OCI-LY3 (cell line): ENCODE measurements around the gene LRP4.

ENCODE experiments used
- H2AFZ ChIP-seq: fragments of 200-600, 300-600 bp; shearing (Covaris generic); 2 replicates; pipeline ENCODE4 v1.6.0; 2014; ENCODE audit warnings: antibody characterized with exemption, low read depth, low read length
- H3K27ac ChIP-seq: fragments of 200-600, 300-600 bp; sonication (generic); 2 replicates; pipeline ENCODE4 v1.5.1; 2014; ENCODE audit warnings: mild to moderate bottlenecking, low read length, moderate library complexity, mixed read lengths
- H3K27me3 ChIP-seq: fragments of 200-600, 300-600 bp; sonication (generic); 2 replicates; pipeline ENCODE4 v1.6.1; 2014; ENCODE audit warnings: low read depth, low read length, mixed read lengths
- H3K36me3 ChIP-seq: fragments of 200-600, 300-600 bp; sonication (generic); replicated peaks from 2 replicates; pipeline ENCODE3; 2014; ENCODE audit warnings: low read depth, low read length, mixed read lengths
- H3K4me1 ChIP-seq: fragments of 300-600, 200-600 bp; sonication (generic); 2 replicates; pipeline ENCODE4 v1.6.1; 2014; ENCODE audit warnings: low read length, mixed read lengths
- H3K4me2 ChIP-seq: fragments of 200-600, 300-600 bp; sonication (generic); 2 replicates; pipeline ENCODE4 v1.6.1; 2014; ENCODE audit warnings: low read length, mixed read lengths
- H3K4me3 ChIP-seq: fragments of 300-600, 200-600 bp; sonication (generic); 2 replicates; pipeline ENCODE4 v1.5.1; 2014; ENCODE audit warnings: antibody characterized with exemption, mild to moderate bottlenecking, low read length, moderate library complexity
- H3K79me2 ChIP-seq: fragments of 300-600, 200-600 bp; shearing (Covaris generic); 2 replicates; pipeline ENCODE4 v1.6.1; 2014; ENCODE audit warnings: mild to moderate bottlenecking, low read length, mixed read lengths
- H3K9ac ChIP-seq: fragments of 300-600, 200-600 bp; shearing (Covaris generic); 2 replicates; pipeline ENCODE4 v1.6.0; 2014; ENCODE audit warnings: mild to moderate bottlenecking, low read length, moderate library complexity
- H3K9me3 ChIP-seq: fragments of 200-600, 300-600 bp; shearing (Covaris generic); 2 replicates; pipeline ENCODE4 v1.6.1; 2014; ENCODE audit warnings: low read length, mixed read lengths; ENCODE audit not compliant: insufficient read depth
- H4K20me1 ChIP-seq: fragments of 200-600, 300-600 bp; sonication (generic); 2 replicates; pipeline ENCODE4 v1.6.1; 2016; ENCODE audit warnings: low read length, mixed read lengths; ENCODE audit not compliant: insufficient read depth
- EZH2phosphoT487 ChIP-seq: fragments of 200-600 bp; shearing (Covaris generic); IDR thresholded peaks from 2 replicates; pipeline ENCODE4 v1.6.1; 2018; ENCODE audit warnings: antibody characterized with exemption, mixed run types, low read depth
- TF ChIP-seq, protein P1 (sequence below): fragments of 200-600, 300-600 bp; sonication (generic); IDR thresholded peaks from 2 replicates; pipeline ENCODE4 v1.5.1; 2014; ENCODE audit warnings: antibody characterized with exemption, low read length, low read depth

The LRP4 gene

DNA sequence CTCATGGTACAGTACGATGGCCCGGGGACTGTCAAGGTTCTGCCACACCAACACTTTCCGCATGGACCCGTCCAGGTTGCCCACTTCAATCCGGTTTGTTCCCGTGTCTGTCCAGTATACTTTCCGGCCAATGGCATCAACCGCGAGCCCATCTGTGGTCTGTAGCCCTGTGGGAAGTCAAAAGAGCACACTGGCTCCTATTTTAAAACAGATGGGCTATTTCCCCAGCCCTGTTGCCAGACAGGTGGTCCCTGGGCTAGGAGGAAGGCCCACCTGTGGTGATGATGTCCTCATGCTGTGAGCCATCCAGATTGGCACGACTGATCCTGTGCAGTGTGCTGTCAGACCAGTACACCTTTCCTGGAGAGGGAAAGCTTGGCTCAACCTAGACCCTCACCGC is 41.9 kb downstream of the LRP4 start:
- TF ChIP-seq, protein P1, sequence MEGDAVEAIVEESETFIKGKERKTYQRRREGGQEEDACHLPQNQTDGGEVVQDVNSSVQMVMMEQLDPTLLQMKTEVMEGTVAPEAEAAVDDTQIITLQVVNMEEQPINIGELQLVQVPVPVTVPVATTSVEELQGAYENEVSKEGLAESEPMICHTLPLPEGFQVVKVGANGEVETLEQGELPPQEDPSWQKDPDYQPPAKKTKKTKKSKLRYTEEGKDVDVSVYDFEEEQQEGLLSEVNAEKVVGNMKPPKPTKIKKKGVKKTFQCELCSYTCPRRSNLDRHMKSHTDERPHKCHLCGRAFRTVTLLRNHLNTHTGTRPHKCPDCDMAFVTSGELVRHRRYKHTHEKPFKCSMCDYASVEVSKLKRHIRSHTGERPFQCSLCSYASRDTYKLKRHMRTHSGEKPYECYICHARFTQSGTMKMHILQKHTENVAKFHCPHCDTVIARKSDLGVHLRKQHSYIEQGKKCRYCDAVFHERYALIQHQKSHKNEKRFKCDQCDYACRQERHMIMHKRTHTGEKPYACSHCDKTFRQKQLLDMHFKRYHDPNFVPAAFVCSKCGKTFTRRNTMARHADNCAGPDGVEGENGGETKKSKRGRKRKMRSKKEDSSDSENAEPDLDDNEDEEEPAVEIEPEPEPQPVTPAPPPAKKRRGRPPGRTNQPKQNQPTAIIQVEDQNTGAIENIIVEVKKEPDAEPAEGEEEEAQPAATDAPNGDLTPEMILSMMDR, result no peak
- no peak for TF ChIP-seq EZH2phosphoT487
- Histone ChIP-seq H3K4me1 (no peaks in the 10 kb centered on the region), H3K36me3 (no peaks in the 10 kb centered on the region), H3K4me2 (no peak overlapping the region), H2AFZ (no peak overlapping the region), H3K79me2 (no peaks in the 10 kb centered on the region), H3K27ac (no peak overlapping the region), H4K20me1 (no peaks in the 10 kb centered on the region), H3K9me3 (no peaks in the 10 kb centered on the region), H3K9ac (no peak overlapping the region), H3K4me3 (no peak overlapping the region), H3K27me3 (no peaks in the 10 kb centered on the region)

DNA sequence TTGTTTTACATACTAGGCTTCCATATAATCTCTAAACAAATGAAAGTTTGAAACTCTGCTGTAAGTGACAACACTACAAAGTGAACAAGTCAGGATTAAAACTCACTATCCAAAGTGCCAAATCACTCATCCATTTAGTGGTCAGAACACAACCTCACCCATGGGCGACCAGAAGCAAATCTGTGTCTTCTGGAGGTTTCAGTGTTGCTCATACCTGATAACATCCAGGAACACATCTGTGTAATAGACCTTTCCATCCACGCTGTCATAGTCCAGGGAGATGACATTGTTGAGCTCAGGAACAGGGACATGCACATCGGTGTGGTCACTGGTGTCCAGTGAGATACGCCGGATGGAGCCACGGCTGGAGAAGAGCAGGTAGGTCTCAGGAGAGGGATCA is 43.8 kb downstream of the LRP4 start:
- no peaks in the 10 kb centered on the region for H3K9me3 ChIP-seq
- TF ChIP-seq EZH2phosphoT487, result no peak
- TF ChIP-seq, protein P1, result no peak
- no peaks in the 10 kb centered on the region for H3K27me3 ChIP-seq
- no peak overlapping the region for H3K4me2 ChIP-seq
- no peaks in the 10 kb centered on the region for H4K20me1 ChIP-seq
- H3K4me1 ChIP-seq, result no peaks in the 10 kb centered on the region
- no peak overlapping the region for H3K4me3 ChIP-seq
- H3K79me2 ChIP-seq, result no peaks in the 10 kb centered on the region
- H3K36me3 ChIP-seq, result no peaks in the 10 kb centered on the region
- H3K27ac ChIP-seq, result no peak overlapping the region
- H3K9ac ChIP-seq, result no peak overlapping the region
- no peak overlapping the region for H2AFZ ChIP-seq

DNA sequence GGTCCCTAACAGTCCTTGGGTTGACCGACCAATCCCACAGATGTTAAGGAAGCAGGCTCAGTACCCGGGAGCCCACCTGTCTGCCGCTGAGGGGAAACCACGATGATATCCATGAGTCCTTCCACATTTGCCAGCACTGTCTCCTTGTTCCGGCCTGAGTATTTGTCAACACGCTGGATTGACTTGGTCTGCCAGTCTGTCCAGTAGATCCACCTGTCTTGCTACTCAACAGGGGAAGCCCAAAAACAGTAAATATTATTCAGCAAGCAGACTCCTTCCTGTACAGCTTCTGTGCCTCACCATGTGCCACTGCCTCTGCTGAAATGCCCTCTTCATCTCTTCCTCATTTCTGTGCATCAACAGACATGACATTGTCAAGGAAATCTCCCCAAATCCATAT is 49.4 kb downstream of the LRP4 start:
- H4K20me1 ChIP-seq, result no peaks in the 10 kb centered on the region
- no peak overlapping the region for H2AFZ ChIP-seq
- H3K4me3 ChIP-seq, result no peak overlapping the region
- H3K36me3 ChIP-seq, result peaks cover 2% of the 10 kb centered on the region
- H3K27ac ChIP-seq, result no peak overlapping the region
- no peak for TF ChIP-seq EZH2phosphoT487
- TF ChIP-seq, protein P1, result no peak
- H3K4me2 ChIP-seq, result no peak overlapping the region
- no peaks in the 10 kb centered on the region for H3K79me2 ChIP-seq
- H3K9ac ChIP-seq, result no peak overlapping the region
- H3K27me3 ChIP-seq, result no peaks in the 10 kb centered on the region
- H3K4me1 ChIP-seq, result no peaks in the 10 kb centered on the region
- no peaks in the 10 kb centered on the region for H3K9me3 ChIP-seq

DNA sequence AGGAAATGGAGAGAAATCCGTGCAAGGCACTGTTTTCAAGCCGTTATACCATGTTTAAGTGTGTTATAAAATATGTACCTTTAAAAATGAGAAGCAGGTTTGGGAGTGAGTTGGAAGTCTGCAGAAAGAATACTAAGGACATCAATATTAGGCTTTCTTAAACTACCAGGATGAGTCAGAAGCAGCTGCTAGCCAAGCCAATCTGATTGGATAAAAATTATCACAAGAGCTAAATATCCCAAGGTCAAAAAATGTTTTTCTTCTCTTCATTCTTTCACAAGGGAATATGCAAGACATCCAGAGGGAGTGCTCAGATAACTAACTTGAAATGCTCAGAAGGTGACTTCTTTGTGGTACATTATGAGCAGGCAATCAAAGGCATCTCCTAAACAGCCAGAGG is 53.0 kb downstream of the LRP4 start:
- H3K4me3 ChIP-seq, result no peak overlapping the region
- H3K27me3 ChIP-seq, result no peaks in the 10 kb centered on the region
- H4K20me1 ChIP-seq, result no peaks in the 10 kb centered on the region
- H3K4me1 ChIP-seq, result no peaks in the 10 kb centered on the region
- H3K9ac ChIP-seq, result no peak overlapping the region
- H3K79me2 ChIP-seq, result no peaks in the 10 kb centered on the region
- H3K36me3 ChIP-seq, result peaks cover 13% of the 10 kb centered on the region
- H3K27ac ChIP-seq, result no peak overlapping the region
- H3K9me3 ChIP-seq, result no peaks in the 10 kb centered on the region
- H2AFZ ChIP-seq, result no peak overlapping the region
- H3K4me2 ChIP-seq, result no peak overlapping the region
- no peak for TF ChIP-seq EZH2phosphoT487
- TF ChIP-seq, protein P1, result no peak
